Heart left ventricle (tissue), 16 donors: ENCODE data around the gene NXPE3. TPM values are rescaled to one million over a fixed set of nuclear protein-coding genes. Genes with fewer than 3 reads are reported as not detected.
A peak's percentile ranks its signal among the peaks of the same experiment; 100 is the strongest.

Experiments used
- ATAC-seq, 4 donors: fragments of 200-7000 bp; cut with Tn5 transposase; one replicate each; pipeline ENCODE4 v1.9.1; 2020 to 2022; ENCODE audit warnings: moderate library complexity in 4 of 4, mild to moderate bottlenecking in 3 of 4, moderate number of reproducible peaks in 1 of 4
- DNase-seq, 5 donors: peaks; one replicate each; pipeline ENCODE4 v3.0.0-alpha.2; 2020
- H3K27ac ChIP-seq, 12 donors: fragments of 200-600 bp; sonication (generic) in 4 of 12; one replicate each; pipeline versions ENCODE4 v1.5.0 to v1.8.0; 2016 to 2022; ENCODE audit warnings: mild to moderate bottlenecking in 2 of 12
- H3K27me3 ChIP-seq, 9 donors: fragments of 200-600 bp; sonication (generic) in 2 of 9; one replicate each; pipeline versions ENCODE4 v1.5.1 to v1.8.0; 2016 to 2022; ENCODE audit warnings: mild to moderate bottlenecking in 3 of 9
- H3K36me3 ChIP-seq, 9 donors: fragments of 200-600 bp; sonication (generic) in 2 of 9; one replicate each; pipeline versions ENCODE4 v1.5.0 to v1.8.0; 2018 to 2022; ENCODE audit warnings: mild to moderate bottlenecking in 2 of 9
- H3K4me1 ChIP-seq, 12 donors: fragments of 200-600 bp; sonication (generic) in 4 of 12; one replicate each; pipeline versions ENCODE4 v1.5.0 to v1.8.0; 2016 to 2022; ENCODE audit warnings: mild to moderate bottlenecking in 3 of 12
- H3K4me3 ChIP-seq, 12 donors: fragments of 200-600 bp; sonication (generic) in 4 of 12; one replicate each; pipeline versions ENCODE4 v1.5.0 to v1.8.0; 2017 to 2022; ENCODE audit warnings: mild to moderate bottlenecking in 9 of 12, moderate library complexity in 4 of 12
- H3K9me3 ChIP-seq, 12 donors: fragments of 200-600 bp; sonication (generic) in 4 of 12; one replicate each; pipeline versions ENCODE4 v1.5.0 to v1.8.0; 2016 to 2022; ENCODE audit warnings: mild to moderate bottlenecking in 1 of 12
- POLR2A ChIP-seq, 2 donors: fragments of 450-650 bp; IDR thresholded peaks; one replicate each; pipeline ENCODE4 v1.6.1; 2017; ENCODE audit warnings: antibody characterized with exemption in 2 of 2, mild to moderate bottlenecking in 2 of 2, moderate library complexity in 2 of 2
- WGBS, 4 donors: extraction: QIAGEN DNeasy Blood & Tissue Kit in 2 of 4; methylation state at CpG; one replicate each; pipeline versions ENCODE4 v1.1.5 to v1.1.7; 2013 to 2018; 5-methylcytosine and 5-hydroxymethylcytosine counted together
- intact Hi-C, 10 donors: fragments of 100-400 bp; cut with DNase I; formaldehyde crosslinking; loops; one replicate each; pipeline versions ENCODE4 v1.11.1 to v1.14.2; 2022
- polyA plus RNA-seq, 2 donors: library from polyadenylated mRNA; stranded (reverse); fragments of 200-250 nt; gene quantifications; one replicate each; pipeline ENCODE4 v1.2.3, GENCODE V29; 2013
- total RNA-seq, 9 donors: library from RNA; depleted of rRNA in 2 of 9; stranded (reverse); fragments of >200 nt in 2 of 9; fragmentation: NEBNext Ultra II Directional in 3 of 9; extraction: Animal tissue kit (Norgen Biotek cat#: 25700) in 3 of 9; gene quantifications; one replicate each; pipeline versions ENCODE4 v1.1.0 to v1.2.4, GENCODE V29; 2016 to 2023
- TF ChIP-seq, protein P1 (sequence below), 12 donors: fragments of 200-600 bp; sonication (generic) in 4 of 12; IDR thresholded peaks; one replicate each; pipeline versions ENCODE4 v1.5.0 to v1.8.0; 2018 to 2022; ENCODE audit warnings: antibody characterized with exemption in 12 of 12, mild to moderate bottlenecking in 5 of 12
- donor health status: ischemic (EF 13 %, LVEDD 7.1; RV severe dilation, severe dysfunction).
- donor health status: healthy with polysubstance abuse.
- donor health status: DM: no; HTN: yes; CAD: no.
- donor health status: DM: no; HTN: no; CAD: no.
- donor health status: ischemic (EF 25% LVEDD 6.9; RV normal size, moderate dysfunction).
- donor health status: ischemic (EF 25% LVEDD 5.7; RV mildly dilated, moderate dysfunction).
- donor health status: healthy.
- donor health status: DM: yes; HTN: yes; CAD: no.
- donor health status: ischemic (EF 35%, LVEDD 5.7; RV mildly dilated, moderate dysfunction).
- donor health status: nonischemic (EF 11% LVEDD 7.7; RV severe dilation, severe dysfunction).
- donor health status: DM: yes; HTN: yes; CAD: no.
- donor health status: PGD.
- donor health status: ischemic (EF 29% LVEDD 5.4; RV normal size, mild dysfunction).
- donor health status: nonischemic (EF 23%, LVEDD 6.1; RV moderate dilation, normal function).

The NXPE3 gene
- total and polyA plus RNA-seq, 11 donors: 13.3 to 43.8 (median 35.6) TPM

DNA sequence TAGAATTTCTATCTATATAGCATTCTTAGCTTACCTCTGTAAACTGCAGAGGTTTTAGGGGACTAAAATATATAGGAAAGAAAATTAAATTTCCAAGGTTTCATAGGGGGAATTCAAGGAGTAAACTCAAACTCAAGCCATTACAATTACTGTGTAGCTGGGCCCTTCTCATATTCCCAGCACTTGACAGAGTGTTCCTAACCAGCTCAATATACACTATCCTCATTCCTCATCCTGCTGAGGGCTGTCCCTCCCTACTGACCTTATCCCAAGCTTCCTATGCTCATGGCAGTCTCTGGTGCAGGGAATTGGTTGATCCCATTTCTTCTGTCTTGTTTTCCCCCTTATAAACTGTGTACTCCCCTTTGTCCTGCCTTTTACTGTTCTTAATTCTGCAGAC, 33.9 kb downstream of the NXPE3 start:
- H3K36me3 ChIP-seq: peaks cover 0 to 20% (median 13%) of the 10 kb centered on the region in 9 donors
- H3K9me3 ChIP-seq: peaks cover 0 to 6% (median 0%) of the 10 kb centered on the region in 12 donors
- DNase-seq (no peak), ATAC-seq (no peak)
- no peaks in the 10 kb centered on the region for H3K27me3 ChIP-seq
- H3K4me3 ChIP-seq: no peak overlapping the region
- intact Hi-C loops: loop anchor here in 7 of 10 donors (2.0 to 10.0 kb wide), 5 partner anchors 34 to 724 kb away; partner anchors contain the start of gene NFKBIZ (in 1 of the 7)
- no peak overlapping the region for H3K27ac ChIP-seq
- H3K4me1 ChIP-seq: peaks cover 0 to 39% (median 20%) of the 10 kb centered on the region in 12 donors
- TF ChIP-seq POLR2A (IDR thresholded peaks at IDR 0.05): no peak
- TF ChIP-seq, protein P1, sequence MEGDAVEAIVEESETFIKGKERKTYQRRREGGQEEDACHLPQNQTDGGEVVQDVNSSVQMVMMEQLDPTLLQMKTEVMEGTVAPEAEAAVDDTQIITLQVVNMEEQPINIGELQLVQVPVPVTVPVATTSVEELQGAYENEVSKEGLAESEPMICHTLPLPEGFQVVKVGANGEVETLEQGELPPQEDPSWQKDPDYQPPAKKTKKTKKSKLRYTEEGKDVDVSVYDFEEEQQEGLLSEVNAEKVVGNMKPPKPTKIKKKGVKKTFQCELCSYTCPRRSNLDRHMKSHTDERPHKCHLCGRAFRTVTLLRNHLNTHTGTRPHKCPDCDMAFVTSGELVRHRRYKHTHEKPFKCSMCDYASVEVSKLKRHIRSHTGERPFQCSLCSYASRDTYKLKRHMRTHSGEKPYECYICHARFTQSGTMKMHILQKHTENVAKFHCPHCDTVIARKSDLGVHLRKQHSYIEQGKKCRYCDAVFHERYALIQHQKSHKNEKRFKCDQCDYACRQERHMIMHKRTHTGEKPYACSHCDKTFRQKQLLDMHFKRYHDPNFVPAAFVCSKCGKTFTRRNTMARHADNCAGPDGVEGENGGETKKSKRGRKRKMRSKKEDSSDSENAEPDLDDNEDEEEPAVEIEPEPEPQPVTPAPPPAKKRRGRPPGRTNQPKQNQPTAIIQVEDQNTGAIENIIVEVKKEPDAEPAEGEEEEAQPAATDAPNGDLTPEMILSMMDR (IDR thresholded peaks at IDR 0.05): no peak

DNA sequence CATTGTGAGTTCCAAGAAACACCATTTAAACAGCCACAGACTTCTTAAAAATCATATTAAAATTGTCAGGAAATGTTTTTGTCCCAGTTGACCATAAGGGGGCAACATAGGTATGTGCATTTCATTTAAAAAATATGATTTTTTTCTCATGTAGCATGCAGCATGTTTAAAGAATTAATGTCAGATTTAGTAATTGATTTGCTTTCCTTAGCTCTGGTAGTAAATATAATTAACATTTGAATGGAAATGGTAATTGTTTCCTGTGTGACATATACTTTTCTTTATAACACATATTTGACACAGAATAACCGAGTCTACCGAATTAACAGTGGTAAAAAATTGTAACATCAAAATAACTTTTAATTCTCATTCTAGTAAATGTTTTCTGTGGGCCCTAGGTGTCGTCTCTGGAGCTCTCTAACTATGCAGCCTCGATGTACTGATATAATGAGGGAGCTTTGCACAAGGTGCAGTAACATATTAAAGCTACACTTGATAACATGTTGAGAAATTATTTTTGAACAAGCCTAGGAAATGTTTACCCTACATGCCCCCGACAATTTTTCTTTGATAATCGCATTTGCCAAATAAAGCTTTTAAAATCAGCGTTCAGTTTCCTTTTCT, 34.9 kb downstream of the NXPE3 start:
- no peak overlapping the region for H3K4me3 ChIP-seq
- no peak for ATAC-seq

DNA sequence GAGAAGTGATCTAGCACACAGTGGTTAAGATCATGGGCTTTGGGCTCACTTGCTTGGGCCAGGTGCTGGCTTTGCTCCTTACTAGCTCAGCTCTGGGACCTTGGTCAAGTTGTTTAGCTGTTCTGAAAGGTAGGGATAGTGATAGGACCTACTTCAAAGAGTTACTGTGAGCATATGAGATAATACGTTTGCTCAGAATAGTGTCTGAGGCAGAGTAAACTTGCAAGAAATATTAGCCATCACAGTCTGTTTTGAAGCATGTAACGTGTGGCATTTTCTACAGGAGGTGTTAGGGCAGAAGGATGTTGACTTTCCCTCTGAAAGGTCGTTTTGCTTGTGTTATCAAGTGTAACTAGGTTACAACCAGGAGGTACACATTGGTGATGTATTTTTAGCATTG, 35.8 kb downstream of the NXPE3 start:
- Histone ChIP-seq H3K27ac (peak overlapping the region in 6 of 12 donors; percentile 1 to 50 (median 24)), H3K4me1 (peaks cover 0 to 34% (median 14%) of the 10 kb centered on the region in 12 donors), H3K4me3 (no peak overlapping the region), H3K27me3 (no peaks in the 10 kb centered on the region), H3K36me3 (peaks cover 0 to 32% (median 13%) of the 10 kb centered on the region in 9 donors), H3K9me3 (peaks cover 0 to 6% (median 0%) of the 10 kb centered on the region in 12 donors)
- TF ChIP-seq POLR2A (IDR thresholded peaks at IDR 0.05): no peak
- TF ChIP-seq, protein P1 (IDR thresholded peaks at IDR 0.05): no peak
- ATAC-seq (peak; percentile 41 to 84 (median 64)), DNase-seq (no peak)
- intact Hi-C loops: loop anchor here in 6 of 10 donors (2.0 to 10.0 kb wide), 5 partner anchors 32 to 722 kb away; partner anchors contain the start of gene NFKBIZ (in 1 of the 6)
- 47 to 59% (median 55%) methylated on average over 3 of the region's 3 CpGs for WGBS, 4 donors

More for the DNA sequence above, 34.9 kb downstream of the NXPE3 start:
- WGBS, 4 donors: 53 to 62% (median 56%) methylated on average over 7 of the region's 7 CpGs
- DNase-seq: no peak
- peaks cover 0 to 6% (median 0%) of the 10 kb centered on the region in 12 donors for H3K9me3 ChIP-seq
- H3K36me3 ChIP-seq: peaks cover 0 to 23% (median 13%) of the 10 kb centered on the region in 9 donors
- TF ChIP-seq POLR2A (IDR thresholded peaks at IDR 0.05): no peak
- TF ChIP-seq, protein P1 (IDR thresholded peaks at IDR 0.05): peak; percentile 19 to 72 (median 59)
- H3K27ac ChIP-seq: peak overlapping the region in 1 of 12 donors; percentile 1
- H3K27me3 ChIP-seq: no peaks in the 10 kb centered on the region
- peaks cover 0 to 43% (median 20%) of the 10 kb centered on the region in 12 donors for H3K4me1 ChIP-seq
- intact Hi-C loops: loop anchor here in 7 of 10 donors (2.0 to 10.0 kb wide), 5 partner anchors 33 to 723 kb away; partner anchors contain the start of gene NFKBIZ (in 1 of the 7)
